ENCODE measurements around the gene MRPL3.
"Not testable (repeated sequence)": the region's sequence is repeated elsewhere in the genome, so short reads cannot be mapped to it uniquely, and the experiment has no call there.

MRPL3 gene

DNA sequence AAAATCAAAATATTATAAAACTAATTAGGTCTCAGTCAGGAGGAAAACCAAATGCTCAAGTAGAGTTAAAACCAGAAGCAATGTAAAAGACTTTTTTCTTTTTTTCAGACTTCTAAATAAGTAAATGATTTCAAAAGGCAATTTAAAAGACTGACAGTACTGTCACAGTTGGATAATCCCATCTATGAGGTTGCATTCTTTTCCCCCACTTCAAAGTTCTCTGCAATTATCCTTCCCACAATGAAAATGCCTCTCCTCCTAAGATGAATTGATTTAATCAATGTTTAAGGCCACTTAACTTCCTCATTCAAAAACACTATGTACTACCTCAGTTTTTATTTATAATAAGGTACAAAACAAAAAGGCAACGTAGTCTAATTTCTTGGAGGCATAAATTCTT lies 8.1 kb downstream of the MRPL3 start:
- H3K36me3 ChIP-seq (ENCODE audit: control insufficient read depth, insufficient read depth, low read length), result peaks cover 94% of the 10 kb centered on the region
- H3K4me1 ChIP-seq (ENCODE audit: control insufficient read depth, insufficient read depth, low read length), result no peaks in the 10 kb centered on the region
- no peaks in the 10 kb centered on the region for H3K27me3 ChIP-seq (ENCODE audit: control insufficient read depth, insufficient read depth, low read length)
- H3K27ac ChIP-seq (ENCODE audit: low read depth, low read length), result no peak overlapping the region
- H3K9ac ChIP-seq (ENCODE audit: low read length), result no peak overlapping the region
- no peaks in the 10 kb centered on the region for H3K9me3 ChIP-seq (ENCODE audit: control insufficient read depth, insufficient read depth, low read depth, low read length)
- H3K4me3 ChIP-seq (ENCODE audit: low read depth, low read length), result no peak overlapping the region

DNA sequence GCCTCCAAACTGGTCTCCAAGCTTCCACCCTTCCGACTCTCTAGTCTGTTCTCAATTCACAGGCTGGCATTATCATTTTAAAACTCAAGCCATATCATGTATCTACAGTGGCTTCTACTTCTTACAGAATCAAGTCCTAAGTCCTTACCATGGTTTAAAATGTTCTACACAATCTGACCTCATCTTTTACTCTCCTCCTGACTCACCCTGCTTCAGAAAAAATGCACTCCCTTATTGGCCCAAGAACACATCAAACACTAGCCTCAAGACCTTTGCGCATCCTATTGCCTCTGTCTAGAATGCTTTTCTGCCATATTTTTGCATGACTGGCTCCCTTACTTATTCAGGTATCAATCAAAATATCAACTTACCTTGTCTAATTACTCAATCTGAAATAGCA lies 11.0 kb downstream of the MRPL3 start:
- no peak overlapping the region for H3K27ac ChIP-seq (ENCODE audit: low read depth, low read length)
- H3K27me3 ChIP-seq (ENCODE audit: control insufficient read depth, insufficient read depth, low read length), result no peaks in the 10 kb centered on the region
- H3K36me3 ChIP-seq (ENCODE audit: control insufficient read depth, insufficient read depth, low read length), result peaks cover 95% of the 10 kb centered on the region
- H3K4me1 ChIP-seq (ENCODE audit: control insufficient read depth, insufficient read depth, low read length), result no peaks in the 10 kb centered on the region
- H3K4me3 ChIP-seq (ENCODE audit: low read depth, low read length), result no peak overlapping the region
- H3K9ac ChIP-seq (ENCODE audit: low read length), result no peak overlapping the region
- H3K9me3 ChIP-seq (ENCODE audit: control insufficient read depth, insufficient read depth, low read depth, low read length), result no peaks in the 10 kb centered on the region

DNA sequence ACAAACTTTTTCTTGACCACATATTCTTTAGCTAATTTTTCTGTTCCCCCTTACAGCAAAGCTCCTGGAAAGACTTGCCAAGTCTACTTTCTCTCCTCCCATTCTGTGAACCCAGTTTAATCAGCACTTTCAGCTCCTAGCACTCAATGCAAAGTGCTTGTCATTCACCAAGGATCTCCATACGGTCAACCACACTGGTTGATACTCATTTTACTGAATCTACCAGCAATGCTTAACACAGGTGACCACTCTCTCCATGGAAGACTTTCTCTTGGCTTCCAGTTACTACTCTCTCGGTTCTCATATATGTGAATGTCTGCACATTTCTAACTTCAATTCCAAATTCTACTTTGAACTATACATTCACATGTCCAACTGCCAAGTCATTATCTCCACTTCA lies 11.7 kb downstream of the MRPL3 start:
- no peaks in the 10 kb centered on the region for H3K9me3 ChIP-seq (ENCODE audit: control insufficient read depth, insufficient read depth, low read depth, low read length)
- H3K36me3 ChIP-seq (ENCODE audit: control insufficient read depth, insufficient read depth, low read length), result peaks cover 90% of the 10 kb centered on the region
- no peaks in the 10 kb centered on the region for H3K4me1 ChIP-seq (ENCODE audit: control insufficient read depth, insufficient read depth, low read length)
- H3K4me3 ChIP-seq (ENCODE audit: low read depth, low read length), result no peak overlapping the region
- no peaks in the 10 kb centered on the region for H3K27me3 ChIP-seq (ENCODE audit: control insufficient read depth, insufficient read depth, low read length)
- no peak overlapping the region for H3K27ac ChIP-seq (ENCODE audit: low read depth, low read length)
- no peak overlapping the region for H3K9ac ChIP-seq (ENCODE audit: low read length)

DNA sequence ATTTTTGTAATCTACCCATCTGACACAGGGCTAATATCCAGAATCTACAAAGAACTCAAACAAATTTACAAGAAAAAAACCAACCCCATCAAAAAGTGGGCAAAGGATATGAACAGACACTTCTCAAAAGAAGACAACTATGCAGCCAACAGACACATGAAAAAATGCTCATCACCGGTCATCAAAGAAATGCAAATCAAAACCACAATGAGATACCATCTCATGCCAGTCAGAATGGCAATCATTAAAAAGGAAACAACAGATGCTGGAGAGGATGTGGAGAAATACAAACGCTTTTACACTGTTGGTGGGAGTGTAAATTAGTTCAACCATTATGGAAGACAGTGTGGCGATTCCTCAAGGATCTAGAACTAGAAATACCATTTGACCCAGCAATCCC lies 16.2 kb downstream of the MRPL3 start:
- not testable (repeated sequence) for H3K27me3 ChIP-seq (ENCODE audit: control insufficient read depth, insufficient read depth, low read length); H3K9me3 ChIP-seq (ENCODE audit: control insufficient read depth, insufficient read depth, low read depth, low read length); H3K9ac ChIP-seq (ENCODE audit: low read length); H3K27ac ChIP-seq (ENCODE audit: low read depth, low read length); H3K4me1 ChIP-seq (ENCODE audit: control insufficient read depth, insufficient read depth, low read length); H3K4me3 ChIP-seq (ENCODE audit: low read depth, low read length)
- H3K36me3 ChIP-seq (ENCODE audit: control insufficient read depth, insufficient read depth, low read length), result peaks cover 82% of the 10 kb centered on the region

DNA sequence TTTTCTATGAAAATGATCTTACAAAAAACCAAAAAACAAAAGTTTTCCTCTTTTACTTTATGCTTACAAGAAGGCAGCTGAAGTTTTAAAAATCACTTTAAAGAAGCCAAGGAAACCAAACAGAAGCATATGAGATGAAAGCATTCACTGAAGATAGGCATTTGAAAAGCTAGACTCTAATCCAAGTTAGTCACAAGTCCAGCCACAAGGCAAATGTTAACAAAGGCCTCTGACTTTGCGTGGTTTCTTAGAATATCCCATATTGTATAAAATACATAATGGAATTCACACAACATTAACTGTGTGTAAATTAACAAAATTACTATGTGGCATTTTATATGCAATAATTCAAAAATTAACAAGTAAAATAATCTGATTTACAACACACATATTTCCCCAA lies 17.7 kb downstream of the MRPL3 start:
- no peaks in the 10 kb centered on the region for H3K9me3 ChIP-seq (ENCODE audit: control insufficient read depth, insufficient read depth, low read depth, low read length)
- peaks cover 79% of the 10 kb centered on the region for H3K36me3 ChIP-seq (ENCODE audit: control insufficient read depth, insufficient read depth, low read length)
- H3K27me3 ChIP-seq (ENCODE audit: control insufficient read depth, insufficient read depth, low read length), result no peaks in the 10 kb centered on the region
- no peak overlapping the region for H3K9ac ChIP-seq (ENCODE audit: low read length)
- no peaks in the 10 kb centered on the region for H3K4me1 ChIP-seq (ENCODE audit: control insufficient read depth, insufficient read depth, low read length)
- no peak overlapping the region for H3K4me3 ChIP-seq (ENCODE audit: low read depth, low read length)
- H3K27ac ChIP-seq (ENCODE audit: low read depth, low read length), result no peak overlapping the region

DNA sequence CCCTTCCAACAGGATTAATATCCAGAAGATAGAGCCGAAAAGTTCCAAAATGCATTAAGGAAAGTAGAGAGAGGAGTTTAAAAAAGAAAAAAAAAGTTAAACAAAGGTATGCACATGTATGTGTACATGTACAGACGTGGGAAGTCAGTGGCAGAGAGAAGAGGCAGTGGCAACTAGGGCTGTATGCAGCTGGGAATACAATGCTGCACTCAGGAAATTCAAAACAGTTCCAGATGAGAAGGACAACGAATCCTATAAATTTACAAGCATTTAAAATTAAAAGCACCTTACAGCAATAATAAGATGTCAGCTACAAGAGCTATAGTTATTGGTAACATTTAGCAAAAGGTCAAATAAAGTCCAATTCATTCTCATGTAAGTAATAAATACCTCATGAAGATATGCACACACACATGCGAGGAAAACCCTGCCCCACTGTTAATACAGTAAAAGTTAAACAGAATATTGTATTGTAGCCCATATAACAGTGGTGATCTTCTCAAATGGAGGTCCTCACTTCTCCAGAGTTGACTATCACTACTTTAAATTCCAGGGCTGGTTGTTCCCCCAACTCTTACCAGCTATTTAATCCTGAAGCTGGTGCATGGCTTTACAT lies 18.2 kb downstream of the MRPL3 start:
- H3K4me3 ChIP-seq (ENCODE audit: low read depth, low read length), result no peak overlapping the region
- H3K27ac ChIP-seq (ENCODE audit: low read depth, low read length), result no peak overlapping the region
- H3K9me3 ChIP-seq (ENCODE audit: control insufficient read depth, insufficient read depth, low read depth, low read length), result no peaks in the 10 kb centered on the region
- H3K9ac ChIP-seq (ENCODE audit: low read length), result no peak overlapping the region
- no peaks in the 10 kb centered on the region for H3K4me1 ChIP-seq (ENCODE audit: control insufficient read depth, insufficient read depth, low read length)
- peaks cover 77% of the 10 kb centered on the region for H3K36me3 ChIP-seq (ENCODE audit: control insufficient read depth, insufficient read depth, low read length)
- H3K27me3 ChIP-seq (ENCODE audit: control insufficient read depth, insufficient read depth, low read length), result no peaks in the 10 kb centered on the region

DNA sequence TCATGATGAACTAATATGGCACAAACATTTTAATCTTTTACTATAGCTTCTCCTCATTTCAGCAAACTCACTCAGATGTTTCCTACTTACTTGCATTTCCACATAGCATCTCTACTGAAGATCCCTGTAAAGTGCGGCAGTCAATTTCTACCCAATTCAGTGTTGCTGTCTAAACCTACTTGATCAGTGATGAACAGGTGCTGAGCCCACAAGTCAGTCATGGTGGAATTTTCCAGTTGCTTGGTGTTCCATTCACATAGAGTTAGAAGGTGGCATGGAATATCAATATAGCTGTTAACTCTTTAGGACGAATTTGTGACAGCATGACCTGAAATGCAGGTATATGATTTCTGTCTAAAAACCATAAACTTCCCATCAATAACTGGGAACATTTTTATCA lies 22.7 kb downstream of the MRPL3 start:
- Histone ChIP-seq H3K27me3 (ENCODE audit: control insufficient read depth, insufficient read depth, low read length) (no peaks in the 10 kb centered on the region), H3K27ac (ENCODE audit: low read depth, low read length) (no peak overlapping the region), H3K9me3 (ENCODE audit: control insufficient read depth, insufficient read depth, low read depth, low read length) (no peaks in the 10 kb centered on the region), H3K4me3 (ENCODE audit: low read depth, low read length) (no peak overlapping the region), H3K36me3 (ENCODE audit: control insufficient read depth, insufficient read depth, low read length) (peaks cover 60% of the 10 kb centered on the region), H3K4me1 (ENCODE audit: control insufficient read depth, insufficient read depth, low read length) (no peaks in the 10 kb centered on the region), H3K9ac (ENCODE audit: low read length) (no peak overlapping the region)

DNA sequence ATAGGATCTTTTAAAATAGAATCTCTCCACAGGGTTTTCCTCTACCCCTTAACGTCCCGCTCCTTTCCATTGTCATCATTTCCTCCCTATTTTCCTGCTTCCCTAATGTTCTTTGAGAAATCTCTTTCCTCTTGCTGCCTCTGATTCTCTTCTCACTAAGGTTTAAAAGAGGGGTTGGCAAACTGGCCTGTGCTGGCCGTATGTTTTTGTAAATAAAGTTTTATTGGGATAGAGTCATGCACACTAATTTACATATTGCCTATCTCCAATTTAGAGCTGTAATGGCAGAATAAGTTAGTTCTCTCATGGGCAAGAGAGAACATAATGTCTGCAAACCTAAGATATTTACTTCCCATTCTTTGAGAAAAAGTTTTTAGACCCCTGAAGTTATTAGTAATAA lies 25.0 kb downstream of the MRPL3 start:
- H3K9ac ChIP-seq (ENCODE audit: low read length), result no peak overlapping the region
- peaks cover 41% of the 10 kb centered on the region for H3K36me3 ChIP-seq (ENCODE audit: control insufficient read depth, insufficient read depth, low read length)
- H3K9me3 ChIP-seq (ENCODE audit: control insufficient read depth, insufficient read depth, low read depth, low read length), result no peaks in the 10 kb centered on the region
- H3K4me3 ChIP-seq (ENCODE audit: low read depth, low read length), result no peak overlapping the region
- H3K27ac ChIP-seq (ENCODE audit: low read depth, low read length), result no peak overlapping the region
- no peaks in the 10 kb centered on the region for H3K27me3 ChIP-seq (ENCODE audit: control insufficient read depth, insufficient read depth, low read length)
- no peaks in the 10 kb centered on the region for H3K4me1 ChIP-seq (ENCODE audit: control insufficient read depth, insufficient read depth, low read length)

DNA sequence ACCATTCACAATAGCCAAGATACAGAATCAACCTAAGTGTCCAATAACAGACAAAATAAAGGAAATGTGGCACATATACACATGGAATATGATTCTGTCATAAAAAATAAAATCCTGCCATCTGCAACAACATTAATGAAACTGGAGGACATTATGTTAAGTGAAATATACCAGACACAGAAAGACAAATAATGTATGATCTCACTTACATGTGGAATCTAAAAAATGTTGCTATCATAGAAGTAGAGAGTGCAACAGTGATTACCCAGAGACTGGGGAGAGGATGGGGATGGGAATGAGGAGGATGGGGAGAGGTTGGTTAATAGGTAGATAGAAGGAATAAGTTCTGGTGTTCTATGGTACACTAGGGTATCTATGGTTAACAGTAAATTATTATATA lies 28.7 kb downstream of the MRPL3 start:
- H3K4me3 ChIP-seq (ENCODE audit: low read depth, low read length), result no peak overlapping the region
- H3K27me3 ChIP-seq (ENCODE audit: control insufficient read depth, insufficient read depth, low read length), result no peaks in the 10 kb centered on the region
- no peaks in the 10 kb centered on the region for H3K4me1 ChIP-seq (ENCODE audit: control insufficient read depth, insufficient read depth, low read length)
- peaks cover 44% of the 10 kb centered on the region for H3K36me3 ChIP-seq (ENCODE audit: control insufficient read depth, insufficient read depth, low read length)
- no peak overlapping the region for H3K27ac ChIP-seq (ENCODE audit: low read depth, low read length)
- H3K9ac ChIP-seq (ENCODE audit: low read length), result no peak overlapping the region
- no peaks in the 10 kb centered on the region for H3K9me3 ChIP-seq (ENCODE audit: control insufficient read depth, insufficient read depth, low read depth, low read length)

DNA sequence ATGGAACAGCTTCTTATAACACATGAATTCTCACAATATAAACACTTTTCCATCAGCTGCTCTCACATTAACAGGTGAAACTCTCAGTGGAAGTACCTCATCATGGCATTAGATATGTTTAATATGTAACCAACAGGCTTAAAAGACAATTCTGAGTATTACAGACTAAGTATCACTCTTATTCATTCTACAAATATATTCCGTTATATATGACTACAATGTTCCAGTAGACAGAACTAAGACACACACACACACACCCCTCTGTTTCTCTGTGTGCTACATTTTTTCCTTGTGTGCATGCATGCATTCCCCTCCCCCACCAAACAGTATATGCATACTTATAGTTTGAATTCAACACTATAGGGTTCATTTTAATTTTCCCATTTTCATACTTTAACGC lies 32.4 kb downstream of the MRPL3 start:
- Histone ChIP-seq H3K9ac (ENCODE audit: low read length) (no peak overlapping the region), H3K9me3 (ENCODE audit: control insufficient read depth, insufficient read depth, low read depth, low read length) (no peaks in the 10 kb centered on the region), H3K27ac (ENCODE audit: low read depth, low read length) (no peak overlapping the region), H3K36me3 (ENCODE audit: control insufficient read depth, insufficient read depth, low read length) (peaks cover 60% of the 10 kb centered on the region), H3K4me1 (ENCODE audit: control insufficient read depth, insufficient read depth, low read length) (no peaks in the 10 kb centered on the region), H3K4me3 (ENCODE audit: low read depth, low read length) (no peak overlapping the region), H3K27me3 (ENCODE audit: control insufficient read depth, insufficient read depth, low read length) (no peaks in the 10 kb centered on the region)

DNA sequence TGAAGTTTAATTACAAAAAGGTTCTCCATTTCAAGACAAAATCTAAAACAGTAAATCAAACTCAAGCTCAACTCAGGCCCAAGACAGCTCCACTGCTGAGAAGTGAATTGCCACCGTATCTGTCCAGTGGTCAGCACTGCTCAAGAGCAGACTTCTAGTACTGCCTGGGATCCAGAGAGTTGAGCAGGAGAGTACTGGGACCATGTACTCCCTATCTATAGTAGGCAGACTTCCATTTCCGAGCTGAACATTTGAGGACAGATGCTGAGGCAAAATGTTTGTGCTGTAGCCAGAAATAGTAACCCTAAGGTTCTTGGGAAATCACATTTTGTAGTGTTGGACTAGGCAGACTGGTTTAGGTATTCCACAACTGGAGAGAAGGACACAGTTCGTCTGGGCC lies 44.1 kb downstream of the MRPL3 start:
- H3K9ac ChIP-seq (ENCODE audit: low read length), result no peak overlapping the region
- peaks cover 37% of the 10 kb centered on the region for H3K36me3 ChIP-seq (ENCODE audit: control insufficient read depth, insufficient read depth, low read length)
- no peaks in the 10 kb centered on the region for H3K4me1 ChIP-seq (ENCODE audit: control insufficient read depth, insufficient read depth, low read length)
- no peaks in the 10 kb centered on the region for H3K27me3 ChIP-seq (ENCODE audit: control insufficient read depth, insufficient read depth, low read length)
- H3K4me3 ChIP-seq (ENCODE audit: low read depth, low read length), result no peak overlapping the region
- no peak overlapping the region for H3K27ac ChIP-seq (ENCODE audit: low read depth, low read length)
- H3K9me3 ChIP-seq (ENCODE audit: control insufficient read depth, insufficient read depth, low read depth, low read length), result no peaks in the 10 kb centered on the region

DNA sequence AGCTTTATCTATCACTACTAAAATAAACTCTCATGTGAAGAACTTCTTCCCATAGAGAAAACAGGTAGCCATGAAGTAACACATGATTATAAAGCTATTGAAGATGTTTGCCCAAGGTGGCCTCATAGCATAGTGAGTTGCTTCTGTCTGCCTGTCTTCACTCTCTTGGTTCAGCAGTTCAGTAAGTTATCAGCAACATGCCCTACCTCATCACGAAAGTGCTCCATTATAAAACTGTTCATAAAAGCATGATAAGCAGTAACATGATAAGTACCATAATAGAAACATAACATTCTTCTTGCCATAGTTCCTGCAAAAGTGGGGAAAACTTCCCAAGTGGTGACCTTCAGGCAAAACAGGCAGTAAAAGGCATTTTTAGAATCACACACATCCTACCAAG lies 45.6 kb downstream of the MRPL3 start:
- H3K4me1 ChIP-seq (ENCODE audit: control insufficient read depth, insufficient read depth, low read length), result no peaks in the 10 kb centered on the region
- no peak overlapping the region for H3K9ac ChIP-seq (ENCODE audit: low read length)
- H3K27ac ChIP-seq (ENCODE audit: low read depth, low read length), result no peak overlapping the region
- peaks cover 27% of the 10 kb centered on the region for H3K36me3 ChIP-seq (ENCODE audit: control insufficient read depth, insufficient read depth, low read length)
- H3K9me3 ChIP-seq (ENCODE audit: control insufficient read depth, insufficient read depth, low read depth, low read length), result no peaks in the 10 kb centered on the region
- H3K4me3 ChIP-seq (ENCODE audit: low read depth, low read length), result no peak overlapping the region
- H3K27me3 ChIP-seq (ENCODE audit: control insufficient read depth, insufficient read depth, low read length), result no peaks in the 10 kb centered on the region
